ENCODE results near the gene HGD. TPM values are rescaled to one million over a fixed set of nuclear protein-coding genes. Genes with fewer than 3 reads are reported as not detected.

The HGD gene
- total and polyA plus RNA-seq, 2 of the 13 experiments (the other 11 are each of a cell fraction or from before 2014, with no cell fraction given), result 265 to 398 TPM

- no peak for ATAC-seq
- Histone ChIP-seq H3K4me3 (replicated peaks in 1 of 3; ENCODE audit: insufficient read depth in 1 of 3, low read depth in 2 of 3, low read length in 3 of 3) (no peak overlapping the region), H3K27me3 (ENCODE audit: control insufficient read depth in 1 of 2, insufficient read depth in 2 of 2, low read length in 2 of 2) (no peaks in the 10 kb centered on the region), H3K9ac (ENCODE audit: insufficient read depth, low read depth, low read length) (no peak overlapping the region), H2AFZ (ENCODE audit: low read length) (no peak overlapping the region), H3K4me2 (ENCODE audit: low read depth, low read length) (no peak overlapping the region), H3K4me1 (ENCODE audit: insufficient read depth, low read length) (no peaks in the 10 kb centered on the region), H3K9me3 (ENCODE audit: low read length) (no peaks in the 10 kb centered on the region), H3K27ac (ENCODE audit: extremely low read length, insufficient read depth, low read length) (no peak overlapping the region), H3K36me3 (replicated peaks in 1 of 2; ENCODE audit: control insufficient read depth in 1 of 2, insufficient read depth in 2 of 2, low read length in 2 of 2) (peaks cover 28 to 61% of the 10 kb centered on the region in 2 experiments), H4K20me1 (ENCODE audit: insufficient read depth, low read length) (no peaks in the 10 kb centered on the region), H3K79me2 (ENCODE audit: insufficient read depth, low read length) (no peaks in the 10 kb centered on the region)
- TF ChIP-seq CEBPB (IDR thresholded peaks at IDR 0.05; ENCODE audit: borderline replicate concordance, low read depth, low read length) (peak; percentile 73), CEBPG (CRISPR knock-in tag; IDR thresholded peaks at IDR 0.05) (0 out of 2 replicates have a peak, but pooled peaks have one; percentile 10), ZNF761 (CRISPR knock-in tag; conservative IDR thresholded peaks at IDR 0.05) (no peak), NFIC (IDR thresholded peaks at IDR 0.05; ENCODE audit: low read length) (peak; percentile 18; the same call in 1 of the 2 replicates)
- no TSS peak for BruUV-seq (replicated peaks)
- CTCF ChIA-PET (ENCODE audit: low intra/inter-chr PET ratio, low total read pairs), result no interaction called here
- 90% methylated on average over 2 of the region's 2 CpGs for WGBS (ENCODE audit: low lambda C conversion rate)
- intact Hi-C loops (cut with micrococcal nuclease; ENCODE audit: unreplicated experiment), result loop anchor here (5.0 kb wide), 1 partner anchor 105 kb away; the partner anchor contains the start of genes GTF2E1 and RABL3
- POLR2A ChIA-PET, result no interaction called here
- no peak for DNase-seq (ENCODE audit: low spot score)
- in situ Hi-C loops (cut with HindIII; ENCODE audit: extremely low pct_ligation_motif_present, low pct_unique_long_range_greater_than_20kb), result no loop called here
- no peak for FAIRE-seq
Observed at GRCh38 chr3:120636795-120637401, 45.1 kb downstream of the HGD start.

DNA sequence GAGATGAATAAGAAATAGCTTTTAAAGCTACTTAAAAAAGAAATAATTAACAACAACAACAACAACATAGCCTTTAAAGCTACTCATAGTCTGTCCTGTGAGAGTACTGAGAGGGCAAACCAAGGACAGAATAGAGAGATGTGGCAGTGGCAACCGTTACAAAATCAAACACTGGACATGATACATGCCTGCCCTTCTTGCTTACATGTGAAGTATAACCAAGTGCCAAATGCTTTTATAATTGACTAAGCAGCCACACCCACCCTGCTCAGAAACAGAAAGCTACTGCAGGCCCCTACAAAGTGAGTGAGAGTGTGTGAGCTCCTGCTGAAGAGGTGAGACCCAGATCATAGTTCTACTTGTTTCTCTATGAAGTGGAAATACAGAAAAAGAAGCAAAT, 47.5 kb downstream of the HGD start:
- POLR2A ChIA-PET, result interaction anchor here (1.3 kb wide), 1 partner anchor 39 kb away, joined by 4 read pairs; the partner anchor contains the start of gene NDUFB4
- in situ Hi-C loops (cut with HindIII; ENCODE audit: extremely low pct_ligation_motif_present, low pct_unique_long_range_greater_than_20kb), result no loop called here
- no peak for FAIRE-seq
- Histone ChIP-seq H3K4me2 (ENCODE audit: low read depth, low read length) (no peak overlapping the region), H3K27ac (ENCODE audit: extremely low read length, insufficient read depth, low read length) (no peak overlapping the region), H3K79me2 (ENCODE audit: insufficient read depth, low read length) (no peaks in the 10 kb centered on the region), H3K9me3 (ENCODE audit: low read length) (no peaks in the 10 kb centered on the region), H3K36me3 (replicated peaks in 1 of 2; ENCODE audit: control insufficient read depth in 1 of 2, insufficient read depth in 2 of 2, low read length in 2 of 2) (peaks cover 23 to 43% of the 10 kb centered on the region in 2 experiments), H4K20me1 (ENCODE audit: insufficient read depth, low read length) (peaks cover 8% of the 10 kb centered on the region; the same call in 1 of the 2 replicates), H3K4me1 (ENCODE audit: insufficient read depth, low read length) (no peaks in the 10 kb centered on the region), H2AFZ (ENCODE audit: low read length) (no peak overlapping the region), H3K9ac (ENCODE audit: insufficient read depth, low read depth, low read length) (no peak overlapping the region), H3K27me3 (ENCODE audit: control insufficient read depth in 1 of 2, insufficient read depth in 2 of 2, low read length in 2 of 2) (no peaks in the 10 kb centered on the region), H3K4me3 (replicated peaks in 1 of 3; ENCODE audit: insufficient read depth in 1 of 3, low read depth in 2 of 3, low read length in 3 of 3) (no peak overlapping the region)
- BruUV-seq (replicated peaks), result no TSS peak
- no peak for TF ChIP-seq MXD4 (CRISPR knock-in tag; IDR thresholded peaks at IDR 0.05)
- peak; percentile 23 for TF ChIP-seq RBM22 (optimal IDR thresholded peaks at IDR 0.05; ENCODE audit: low read length)
- no peak for TF ChIP-seq FOXM1 (CRISPR knock-in tag; IDR thresholded peaks at IDR 0.05)
- intact Hi-C loops (cut with micrococcal nuclease; ENCODE audit: unreplicated experiment), result no loop called here
- DNase-seq (ENCODE audit: low spot score), result no peak
- CTCF ChIA-PET (ENCODE audit: low intra/inter-chr PET ratio, low total read pairs), result no interaction called here
- ATAC-seq, result no peak
- WGBS (ENCODE audit: low lambda C conversion rate), result 60% methylated on average over 1 of the region's 1 CpG

Data from HepG2 (cell line).